ENCODE results near the gene GDF2.

GDF2 gene

DNA sequence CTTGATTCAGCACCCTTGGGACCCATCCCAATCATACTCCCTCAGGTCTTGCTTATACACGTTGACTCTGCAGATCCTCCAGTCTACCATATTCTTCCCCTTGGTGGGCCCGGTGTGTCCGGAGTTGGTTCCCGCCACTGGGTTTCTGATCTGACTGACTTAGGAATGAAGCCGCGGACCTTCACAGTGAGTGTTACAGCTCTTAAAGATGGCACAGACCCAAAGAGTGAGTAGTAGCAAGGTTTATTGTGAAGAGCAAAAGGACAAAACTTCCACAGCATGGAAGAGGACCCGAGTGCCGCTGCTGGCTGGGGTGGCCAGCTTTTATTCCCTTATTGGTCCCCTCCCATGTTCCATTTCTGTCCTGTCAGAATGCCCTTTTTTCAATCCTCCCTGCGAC is 28.2 kb upstream of the GDF2 start:
- no peak for DNase-seq

DNA sequence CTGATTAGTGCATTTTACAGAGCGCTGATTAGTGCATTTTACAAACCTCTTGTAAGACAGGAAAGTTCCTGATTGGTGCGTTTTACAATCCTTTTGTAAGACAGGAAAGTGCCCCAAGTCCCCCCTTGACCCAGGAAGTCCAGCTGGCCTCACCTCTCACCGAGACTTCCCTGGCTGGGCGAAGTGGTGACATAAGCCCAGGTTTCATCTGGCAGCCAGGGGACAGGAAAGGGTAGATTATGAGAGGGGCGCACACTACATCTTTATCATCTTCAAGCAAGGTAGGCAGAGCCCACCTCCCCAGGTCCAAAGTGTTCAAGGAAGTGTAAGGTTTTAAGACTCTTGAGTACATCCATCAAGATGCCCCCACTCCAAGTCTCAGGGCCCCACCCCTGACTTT is 27.8 kb upstream of the GDF2 start:
- DNase-seq: no peak

DNA sequence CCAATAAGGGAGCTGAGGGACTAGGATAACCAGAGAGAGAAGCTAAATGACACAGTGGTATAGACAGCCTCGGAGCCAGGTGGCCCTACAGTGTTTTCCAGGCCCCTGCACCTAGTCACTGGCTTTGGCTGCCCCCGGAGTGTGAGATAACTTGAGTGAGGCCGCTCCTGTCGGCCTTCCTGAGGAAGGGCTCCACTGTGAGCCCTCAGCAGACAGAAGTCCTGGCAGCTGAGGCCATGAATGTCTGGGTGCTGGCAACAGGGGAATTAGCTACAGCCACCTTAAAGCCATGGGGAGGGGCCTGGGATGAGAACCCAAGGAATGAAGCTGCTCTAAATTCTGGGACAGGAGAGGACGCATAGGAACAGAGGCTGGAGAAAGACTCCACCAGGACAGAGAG is 26.8 kb upstream of the GDF2 start:
- DNase-seq: no peak

DNA sequence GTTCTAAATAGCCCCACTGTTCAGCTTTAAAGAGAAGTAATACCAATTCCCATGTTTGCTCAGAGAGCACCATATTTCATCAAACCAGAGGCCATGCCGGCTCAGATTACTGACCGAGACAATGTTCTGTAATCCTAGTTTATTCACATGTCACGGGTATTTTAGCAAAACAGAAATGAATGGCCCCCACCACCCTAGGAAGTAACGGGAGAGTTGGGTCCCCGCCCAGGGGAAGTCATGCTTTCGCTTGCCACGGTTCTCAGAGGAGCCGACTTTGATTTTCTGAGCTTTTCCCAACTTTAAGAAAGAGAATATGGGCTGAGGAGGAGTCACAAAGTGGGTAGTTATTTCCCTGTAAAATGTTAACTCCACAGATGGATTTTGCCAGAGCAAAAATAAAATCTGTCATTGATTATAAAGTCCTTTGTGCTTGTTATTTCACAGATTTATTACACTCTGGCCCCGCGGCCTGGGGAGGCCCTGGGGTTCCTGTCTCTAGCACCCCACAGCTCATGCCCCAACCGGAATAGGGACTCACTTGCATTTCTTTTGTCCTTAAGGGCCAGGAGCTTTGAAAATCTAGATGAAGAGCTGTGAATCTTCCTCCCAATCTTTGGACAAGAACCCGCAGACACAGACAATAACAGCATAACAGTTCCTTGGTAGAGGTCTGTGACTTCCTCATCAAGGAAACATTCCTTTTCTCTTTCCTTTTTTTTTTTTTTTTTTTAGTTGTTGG is 25.9 kb upstream of the GDF2 start:
- DNase-seq: no peak

DNA sequence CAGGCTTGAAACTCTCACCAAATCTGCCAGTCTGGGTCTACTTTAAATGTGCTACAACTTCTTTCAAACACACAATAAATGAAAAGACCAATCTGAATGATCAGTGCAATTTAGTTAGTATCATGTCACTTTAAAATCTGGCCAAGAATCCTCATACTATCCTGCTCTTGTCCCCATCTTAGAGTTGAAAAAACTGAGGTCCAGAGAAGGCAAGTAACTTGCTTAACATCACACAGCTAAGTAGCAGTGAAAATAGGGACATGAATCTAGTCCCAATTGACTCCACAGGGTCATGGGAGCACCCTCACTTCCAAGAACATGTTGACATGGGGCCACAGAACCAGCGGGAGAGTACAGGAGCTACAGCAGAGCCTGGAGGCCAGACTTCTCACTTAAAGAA is 25.3 kb upstream of the GDF2 start:
- no peak for DNase-seq

DNA sequence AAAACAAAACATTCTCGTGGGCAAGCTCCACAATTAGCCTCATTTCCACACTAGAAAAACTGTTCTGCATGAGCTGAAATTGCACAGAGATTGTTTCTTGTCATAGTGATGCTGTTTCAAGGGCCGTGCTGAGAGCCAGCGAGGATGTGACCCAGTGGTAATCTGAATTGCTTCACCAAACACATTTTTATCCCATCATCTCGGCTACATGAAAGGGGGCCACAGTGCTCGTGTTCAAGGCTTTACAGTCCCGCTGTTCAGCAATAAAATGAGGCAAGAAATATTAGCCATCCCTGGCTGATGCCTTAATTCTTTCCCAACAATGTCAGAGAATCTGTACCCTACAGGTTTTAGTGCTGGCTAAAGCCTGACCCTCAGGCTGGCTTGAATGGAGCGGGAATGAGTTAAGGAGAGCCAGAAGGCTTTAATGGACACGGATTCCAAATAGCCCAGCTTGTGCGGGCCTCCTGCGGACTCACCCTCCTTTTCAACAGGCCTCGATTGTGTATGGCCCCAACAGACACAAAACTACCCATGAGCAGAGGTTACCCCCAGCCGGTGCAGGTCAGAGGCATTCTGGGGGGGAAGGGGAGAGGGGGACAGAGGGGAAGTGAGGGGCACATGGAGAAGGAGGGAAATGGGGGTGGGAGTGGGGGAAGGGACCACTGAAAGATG is 24.3 kb upstream of the GDF2 start:
- DNase-seq: no peak

DNA sequence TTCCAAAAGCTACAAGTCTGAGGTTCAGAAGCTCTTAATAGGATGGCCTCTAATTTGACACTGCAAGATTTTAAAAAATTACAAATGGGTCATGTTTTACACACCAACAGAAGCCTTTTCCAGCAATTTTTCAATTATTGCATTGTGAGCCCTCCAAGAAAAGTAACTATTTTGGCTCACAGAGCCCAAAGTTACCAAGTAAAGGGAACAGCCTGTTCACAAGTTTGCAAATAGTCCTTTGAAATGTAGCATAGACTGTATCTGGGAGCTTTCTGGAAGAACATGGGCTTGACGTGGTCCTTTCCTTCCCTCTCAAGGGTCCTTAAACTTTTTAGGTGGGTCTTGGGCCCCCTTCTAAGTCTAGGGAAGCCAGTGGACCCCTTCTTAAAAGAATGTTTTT is 23.5 kb upstream of the GDF2 start:
- DNase-seq: no peak

DNA sequence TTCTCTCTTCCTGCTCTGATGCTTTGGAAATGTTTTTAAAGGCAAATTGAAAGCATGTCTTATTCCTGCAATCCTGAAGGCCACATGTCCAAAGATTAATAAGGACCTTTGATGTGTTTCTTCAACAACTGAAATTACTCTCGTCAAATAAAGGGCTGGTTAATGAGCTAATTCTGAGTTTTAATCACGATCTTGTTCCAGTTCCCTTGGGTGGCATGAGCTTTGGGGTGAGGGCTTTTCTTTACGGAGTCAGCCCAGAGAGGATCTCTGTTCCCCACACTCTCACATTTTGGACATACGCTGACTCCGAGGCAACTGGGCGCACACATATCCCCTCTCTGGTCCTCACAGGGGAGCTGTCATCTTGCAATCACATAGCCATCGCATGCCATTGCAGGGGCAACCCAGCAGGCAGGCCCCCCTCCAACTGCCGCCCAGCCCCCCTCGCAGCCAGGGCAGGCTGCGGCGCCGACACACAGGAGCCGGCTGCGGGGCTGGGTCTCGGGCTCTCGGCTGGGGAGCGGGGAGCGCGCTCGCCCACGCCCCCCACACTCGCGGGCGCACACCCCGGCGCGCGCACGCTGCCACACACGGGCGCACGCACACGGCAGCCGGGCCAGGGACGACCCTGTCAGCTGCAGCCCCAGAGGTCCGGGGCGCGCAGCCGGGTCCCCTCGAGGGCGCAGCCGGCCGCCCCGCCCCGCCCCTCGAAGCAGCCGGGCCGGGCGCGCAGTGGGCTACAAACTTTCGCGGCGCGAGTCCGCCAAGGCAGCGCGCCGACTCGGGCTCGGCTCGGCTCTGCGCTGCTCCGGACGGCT is 22.4 kb upstream of the GDF2 start, which contains the start of gene GDF10:
GDF10 (plus strand) TSS at position 587 of the 818 bp plus-strand sequence. CDS start 455 bp downstream, outside the sequence.
- DNase-seq: no peak

DNA sequence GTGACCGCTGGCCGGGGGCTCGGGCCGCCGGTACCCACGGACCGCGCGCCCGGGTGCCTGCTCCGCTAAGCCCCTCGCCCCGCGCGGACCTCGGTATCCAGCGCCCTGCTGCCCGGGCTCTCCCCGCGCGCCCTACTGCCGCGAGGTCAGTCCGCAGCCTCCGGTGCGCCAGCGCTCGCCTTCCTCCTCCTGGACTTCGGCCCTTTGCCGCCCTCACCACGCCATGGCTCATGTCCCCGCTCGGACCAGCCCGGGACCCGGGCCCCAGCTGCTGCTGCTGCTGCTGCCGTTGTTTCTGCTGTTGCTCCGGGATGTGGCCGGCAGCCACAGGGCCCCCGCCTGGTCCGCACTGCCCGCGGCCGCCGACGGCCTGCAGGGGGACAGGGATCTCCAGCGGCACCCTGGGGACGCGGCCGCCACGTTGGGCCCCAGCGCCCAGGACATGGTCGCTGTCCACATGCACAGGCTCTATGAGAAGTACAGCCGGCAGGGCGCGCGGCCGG is 21.8 kb upstream of the GDF2 start:
- no peak for DNase-seq

DNA sequence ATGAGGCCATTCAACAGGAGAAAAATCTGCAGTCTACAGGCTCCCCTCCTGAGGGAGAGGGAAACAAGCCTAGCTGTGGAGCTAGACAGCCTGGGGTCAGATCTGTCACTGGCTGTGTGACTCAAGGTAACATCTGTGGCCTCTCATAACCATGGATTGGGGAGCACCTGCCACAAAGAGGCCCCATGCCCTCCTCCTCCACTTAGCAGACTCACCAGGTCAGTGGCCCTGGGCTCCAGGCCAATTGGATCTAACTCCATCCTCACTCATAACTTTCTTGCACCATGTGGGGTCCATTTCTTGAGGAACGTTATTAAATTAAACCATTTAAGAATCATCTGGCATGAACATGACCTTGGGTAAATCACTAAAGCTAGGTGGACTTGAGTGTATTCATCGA is 20.4 kb upstream of the GDF2 start:
- no peak for DNase-seq

DNA sequence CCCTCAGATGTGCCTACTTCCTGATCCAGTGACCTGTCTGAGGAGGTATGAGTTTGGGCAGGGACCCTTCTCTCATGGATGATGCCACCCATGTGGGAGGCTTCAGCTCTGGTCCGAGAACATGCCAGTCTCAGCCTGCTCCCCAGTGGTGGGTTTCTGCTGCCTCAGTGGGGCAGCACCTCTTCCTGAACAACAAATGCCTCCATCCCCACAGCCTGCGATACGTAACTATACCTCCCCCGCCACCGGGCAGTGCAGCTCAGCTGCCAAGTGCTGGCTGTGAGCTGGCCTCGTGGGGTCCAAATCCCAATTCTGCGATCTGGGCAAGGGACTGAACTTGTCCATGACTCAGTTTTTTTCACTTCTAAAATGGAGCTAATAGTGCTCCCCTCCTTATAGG is 19.1 kb upstream of the GDF2 start:
- no peak for DNase-seq

DNA sequence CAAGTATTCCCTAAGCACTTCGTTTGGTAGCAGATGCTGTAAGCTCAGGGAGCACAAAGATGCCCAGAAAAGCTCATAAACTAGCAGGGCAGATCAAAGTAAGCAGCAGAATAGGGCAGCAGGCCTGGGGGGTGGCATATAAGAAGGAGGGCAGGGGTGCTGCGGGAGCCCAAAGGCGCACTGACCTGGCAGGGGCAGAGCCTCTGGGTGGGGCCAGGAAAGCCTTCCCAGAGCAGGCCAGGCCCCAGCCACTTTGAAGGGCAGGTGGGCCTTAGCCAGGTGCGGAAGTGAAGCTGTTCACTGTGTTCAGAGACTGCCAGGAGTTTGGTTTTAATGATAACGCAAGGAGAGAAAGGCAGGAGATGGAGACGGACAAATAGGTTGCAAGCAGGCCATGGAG is 18.4 kb upstream of the GDF2 start:
- no peak for DNase-seq

DNA sequence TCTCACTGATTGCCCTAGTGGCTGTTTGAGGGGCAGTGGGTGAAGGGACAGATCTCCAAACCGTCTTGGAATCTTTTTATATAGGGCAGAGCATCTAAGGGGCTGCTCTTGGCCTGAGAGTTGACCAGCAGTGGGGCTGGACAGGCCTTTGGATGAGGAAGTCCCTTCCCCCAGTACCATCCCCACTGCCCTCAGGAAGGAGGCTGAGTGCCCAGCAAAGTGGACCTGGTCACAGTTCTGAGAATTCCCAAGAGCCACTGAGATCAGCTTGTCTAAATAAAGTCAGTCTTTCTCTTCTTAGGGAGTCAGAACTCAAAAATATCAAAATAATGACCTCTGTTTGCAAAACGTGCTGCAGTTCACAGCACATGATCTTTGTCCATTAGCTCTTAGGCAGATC is 16.7 kb upstream of the GDF2 start:
- DNase-seq: no peak

DNA sequence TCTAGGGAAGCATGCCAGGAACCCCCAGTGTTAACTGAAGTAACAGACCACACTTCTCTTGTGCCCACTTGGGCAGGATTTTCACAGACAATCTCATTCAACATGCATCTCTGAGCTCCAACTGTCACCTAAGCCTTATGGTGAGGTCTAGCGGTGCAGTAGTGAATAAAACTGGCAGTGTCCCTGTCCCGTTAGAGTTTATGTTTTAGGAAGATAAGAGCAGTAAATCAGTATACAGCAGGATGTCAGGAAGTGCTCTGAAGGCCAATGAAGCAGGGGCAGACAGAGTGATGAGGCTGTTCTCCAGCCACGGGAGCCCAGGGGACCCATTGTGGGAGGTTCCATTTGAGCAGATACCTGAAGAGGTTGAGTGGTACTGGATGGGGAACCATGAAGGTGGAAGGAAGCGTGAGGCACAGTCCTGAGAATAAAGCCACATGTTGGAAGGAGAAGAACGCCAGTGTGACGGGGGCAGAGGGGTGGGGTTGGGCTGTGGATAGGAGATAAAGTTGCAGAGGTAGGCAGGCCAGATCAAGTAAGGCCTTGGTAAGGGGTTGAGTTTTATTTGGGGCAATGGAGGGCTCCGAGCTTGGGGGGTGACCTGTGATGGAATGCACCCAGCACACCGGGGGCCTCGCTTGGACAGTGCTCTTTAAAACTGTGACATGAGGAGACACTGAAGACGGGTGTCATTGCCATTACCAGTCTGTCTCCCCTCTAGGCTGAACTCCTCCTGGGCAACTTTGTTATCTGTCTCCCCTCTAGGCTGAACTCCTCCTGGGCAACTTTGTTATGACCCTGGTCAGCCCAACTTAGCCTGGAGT is 15.7 kb upstream of the GDF2 start:
- no peak for DNase-seq

DNA sequence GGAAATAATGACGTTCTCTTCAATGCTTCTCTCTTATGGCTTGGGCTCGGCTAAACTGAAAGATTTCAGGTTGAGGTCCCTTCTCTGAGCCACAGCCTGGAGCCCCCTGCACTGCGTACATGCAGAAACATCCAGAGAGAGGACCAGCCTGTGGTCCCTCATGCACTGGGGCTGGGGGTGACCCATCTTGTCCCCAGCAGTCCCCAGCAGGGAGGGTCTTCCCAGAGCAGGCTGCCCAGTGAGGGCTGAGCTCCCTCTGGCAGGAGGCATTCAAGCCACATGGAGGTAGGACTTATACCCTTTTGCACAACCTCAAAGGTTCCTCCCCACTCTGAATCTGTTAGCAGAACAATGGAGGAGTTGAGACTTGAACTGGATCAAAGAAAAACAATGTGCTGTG is 14.9 kb upstream of the GDF2 start:
- no peak for DNase-seq

DNA sequence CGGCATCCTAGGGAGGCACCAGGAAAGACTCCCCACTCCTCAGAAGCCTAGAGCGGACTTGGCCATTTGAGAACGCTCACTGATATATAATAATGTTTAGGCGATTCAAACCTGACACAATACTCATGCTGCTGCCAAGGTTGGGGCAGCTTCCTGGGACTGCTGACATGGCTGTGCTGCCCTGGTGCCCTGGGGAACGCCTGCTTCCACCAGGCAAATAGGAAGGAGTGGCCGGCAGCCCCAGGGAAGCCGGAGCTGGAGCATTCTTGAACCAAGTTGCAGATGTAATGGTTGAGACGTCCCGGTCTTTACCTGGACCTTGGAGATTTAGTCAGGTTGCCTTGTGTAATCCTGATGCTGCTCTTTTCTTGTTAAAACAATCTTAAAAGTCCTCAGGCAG is 13.5 kb upstream of the GDF2 start:
- DNase-seq: no peak

DNA sequence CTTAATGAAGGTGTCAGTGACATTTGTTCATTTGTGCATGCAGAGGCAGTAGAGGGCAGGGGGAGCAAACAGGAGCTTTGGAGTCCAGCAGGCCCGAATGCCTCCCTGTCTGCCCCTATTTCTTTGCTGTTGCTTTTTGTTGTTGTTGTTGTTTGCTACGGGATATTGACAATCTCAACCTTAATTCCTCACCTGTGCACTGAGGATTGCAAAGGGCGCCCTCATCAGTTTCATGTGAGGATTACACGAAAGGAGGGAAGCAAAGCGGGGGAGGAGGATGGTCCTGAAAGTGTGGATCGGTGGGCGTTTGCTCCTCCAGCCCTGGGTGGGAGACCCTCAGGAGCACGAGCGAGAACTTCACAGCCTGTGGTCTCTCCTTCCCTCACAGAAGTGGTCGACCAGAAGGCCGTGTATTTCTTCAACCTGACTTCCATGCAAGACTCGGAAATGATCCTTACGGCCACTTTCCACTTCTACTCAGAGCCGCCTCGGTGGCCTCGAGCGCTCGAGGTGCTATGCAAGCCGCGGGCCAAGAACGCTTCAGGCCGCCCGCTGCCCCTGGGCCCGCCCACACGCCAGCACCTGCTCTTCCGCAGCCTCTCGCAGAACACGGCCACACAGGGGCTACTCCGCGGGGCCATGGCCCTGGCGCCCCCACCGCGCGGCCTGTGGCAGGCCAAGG is 12.7 kb upstream of the GDF2 start:
- no peak for DNase-seq

DNA sequence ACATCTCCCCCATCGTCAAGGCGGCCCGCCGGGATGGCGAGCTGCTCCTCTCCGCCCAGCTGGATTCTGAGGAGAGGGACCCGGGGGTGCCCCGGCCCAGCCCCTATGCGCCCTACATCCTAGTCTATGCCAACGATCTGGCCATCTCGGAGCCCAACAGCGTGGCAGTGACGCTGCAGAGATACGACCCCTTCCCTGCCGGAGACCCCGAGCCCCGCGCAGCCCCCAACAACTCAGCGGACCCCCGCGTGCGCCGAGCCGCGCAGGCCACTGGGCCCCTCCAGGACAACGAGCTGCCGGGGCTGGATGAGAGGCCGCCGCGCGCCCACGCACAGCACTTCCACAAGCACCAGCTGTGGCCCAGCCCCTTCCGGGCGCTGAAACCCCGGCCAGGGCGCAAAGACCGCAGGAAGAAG is 12.2 kb upstream of the GDF2 start:
- no peak for DNase-seq

DNA sequence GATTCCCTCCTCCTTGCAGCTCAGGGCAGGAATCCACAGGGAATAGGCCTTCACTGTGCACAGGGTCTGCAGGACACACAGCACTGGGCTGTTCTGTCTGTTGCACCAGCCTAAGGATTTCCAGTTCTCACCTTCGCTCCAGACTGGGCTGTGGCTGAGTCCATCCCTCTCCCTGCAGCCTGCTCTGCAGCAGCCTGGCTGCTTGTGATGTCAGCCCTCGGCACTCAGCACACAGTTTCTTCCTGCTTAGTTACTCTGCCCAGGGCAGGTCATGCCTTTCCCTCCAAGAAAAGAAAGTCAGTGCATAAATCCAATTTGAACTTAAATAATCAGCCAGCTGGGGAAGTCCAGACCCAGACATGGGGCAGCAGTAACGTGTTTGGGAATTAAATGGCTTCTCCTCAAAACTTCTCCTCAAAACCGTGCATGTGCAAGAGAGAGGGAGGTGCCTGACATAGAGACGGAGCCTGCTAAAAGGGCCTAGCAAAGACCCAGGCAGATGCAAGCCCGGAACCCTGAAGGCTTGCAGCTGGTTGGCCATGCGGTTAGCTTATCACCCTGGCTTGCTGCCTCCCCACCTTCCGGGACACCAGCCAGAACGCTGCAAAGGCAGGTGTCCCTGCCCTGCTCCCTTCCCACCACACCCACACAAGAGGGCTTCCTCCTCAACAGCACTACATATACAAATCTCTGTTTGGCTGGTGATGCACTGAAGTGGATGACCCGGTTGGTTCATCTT is 10.9 kb upstream of the GDF2 start:
- DNase-seq: peak; percentile 17

DNA sequence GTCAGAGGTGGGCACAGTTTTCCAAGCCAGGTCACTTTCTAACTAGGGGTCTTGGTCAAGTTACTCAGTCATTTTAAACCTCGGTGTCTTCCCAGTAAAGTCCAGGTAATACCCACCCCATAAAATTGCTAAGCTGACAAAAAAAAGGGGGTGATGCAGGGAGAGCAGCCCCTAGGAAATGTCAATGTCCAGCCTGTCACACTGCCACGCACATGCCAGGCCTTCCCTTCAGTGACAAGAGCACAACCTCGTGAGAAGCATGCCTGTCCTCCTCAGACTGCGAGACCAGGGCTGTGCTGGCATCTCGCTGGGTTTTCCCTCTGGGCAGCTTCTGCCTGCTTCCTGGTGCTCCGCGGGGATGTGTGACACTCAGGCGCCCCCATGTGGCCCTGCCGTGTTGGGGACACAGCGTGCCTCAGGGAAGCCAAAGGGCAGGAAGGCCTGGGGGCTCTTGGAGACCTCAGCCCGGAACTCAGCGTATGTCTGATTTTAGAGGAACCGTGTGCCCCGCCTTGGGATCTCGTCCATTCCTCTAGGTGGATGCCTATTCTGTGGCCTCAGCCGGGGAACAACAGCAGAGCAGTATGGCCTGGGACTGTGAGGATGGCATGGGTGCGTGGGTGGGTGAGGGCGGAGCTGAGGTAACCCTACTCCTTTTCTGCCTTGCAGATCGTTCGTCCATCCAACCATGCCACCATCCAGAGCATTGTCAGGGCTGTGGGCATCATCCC is 10.2 kb upstream of the GDF2 start:
- peak; percentile 70 for DNase-seq

DNA sequence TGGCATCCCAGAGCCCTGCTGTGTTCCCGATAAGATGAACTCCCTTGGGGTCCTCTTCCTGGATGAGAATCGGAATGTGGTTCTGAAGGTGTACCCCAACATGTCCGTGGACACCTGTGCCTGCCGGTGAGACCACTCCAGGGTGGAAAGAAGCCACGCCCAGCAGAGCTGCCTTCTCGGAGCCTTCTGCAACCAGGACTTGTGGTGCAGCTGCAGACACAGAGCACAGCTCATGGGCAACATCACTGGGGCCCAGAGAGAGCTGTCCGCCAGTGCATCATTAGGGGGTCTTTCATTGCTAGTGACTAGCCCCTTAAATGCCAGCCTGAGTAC is 9.6 kb upstream of the GDF2 start:
- no peak for DNase-seq

Measured in effector CD4-positive, alpha-beta T cell (primary cell).